NCI-H146 (cell line): ENCODE results near the gene CAMTA1.

ENCODE experiments used
- DNase-seq: peaks from one replicate; lab custom pipeline; 2025; lab: John Stamatoyannopoulos, UW

Gene CAMTA1

DNA sequence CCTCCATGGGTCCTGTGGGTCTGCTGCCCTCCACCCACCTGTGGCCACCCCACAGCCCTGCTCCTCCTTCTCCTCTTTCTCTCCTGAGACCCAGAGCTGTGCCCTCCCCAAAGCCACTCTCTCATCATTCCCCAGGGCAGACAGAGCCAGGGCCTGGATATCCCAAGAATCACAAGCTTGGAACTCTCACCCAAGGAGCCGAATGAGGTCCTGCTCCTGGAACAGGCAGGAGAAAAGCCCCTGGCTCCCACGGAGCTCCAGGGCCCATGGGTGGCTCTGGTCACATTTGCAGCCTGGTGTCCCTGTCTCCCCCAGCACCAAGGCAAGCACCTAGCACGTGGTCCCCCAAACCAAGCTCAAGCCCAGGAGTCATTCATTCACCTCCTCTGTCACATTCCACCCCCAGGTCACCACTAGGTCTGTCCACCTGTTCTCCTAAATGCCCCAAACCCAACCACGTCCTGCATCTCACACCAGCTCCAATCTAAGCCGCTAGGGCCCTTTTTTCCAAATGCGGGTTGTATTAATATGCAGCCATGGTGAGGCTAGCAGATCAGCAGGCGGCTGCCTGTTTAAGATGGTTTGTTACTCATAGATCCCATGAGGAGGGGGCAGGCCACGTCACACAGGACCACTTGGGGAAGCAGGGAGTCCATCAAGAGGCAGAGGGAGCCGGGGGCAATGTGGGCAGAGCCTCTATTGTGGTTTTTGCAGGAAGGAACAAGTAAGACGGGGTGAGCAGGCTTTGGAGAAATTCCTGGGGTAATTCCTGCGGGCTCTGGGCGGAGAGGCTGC lies 770.3 kb downstream of the CAMTA1 start:
- no peak for DNase-seq

DNA sequence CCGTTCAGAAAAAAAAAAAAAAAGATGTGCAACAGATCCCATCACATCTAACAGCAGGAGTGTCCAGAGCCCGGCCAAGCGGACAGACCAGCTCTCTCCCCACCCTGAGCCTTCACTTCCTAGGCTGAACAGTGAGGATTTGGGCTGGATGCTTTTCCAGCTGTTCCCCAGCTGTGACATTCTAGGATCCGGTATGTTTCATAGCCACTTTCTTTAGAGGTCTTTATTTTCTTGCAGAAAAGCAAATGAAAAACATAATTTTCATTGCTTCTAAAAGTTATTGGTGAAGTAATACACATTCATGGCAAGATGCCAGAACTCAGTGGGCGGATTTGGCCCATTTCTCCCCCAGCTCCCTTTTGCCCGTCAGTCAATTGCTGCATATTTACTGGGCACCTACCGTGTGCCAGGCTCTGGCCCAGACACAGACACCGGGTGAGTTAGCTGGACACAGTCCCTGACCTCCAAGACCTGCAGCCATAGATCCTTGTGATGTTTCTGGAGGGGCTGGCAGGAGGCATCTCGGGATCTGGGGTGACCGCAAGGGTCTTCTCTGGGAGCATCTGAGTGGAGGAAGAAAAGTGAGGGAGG lies 772.1 kb downstream of the CAMTA1 start:
- DNase-seq, result no peak

DNA sequence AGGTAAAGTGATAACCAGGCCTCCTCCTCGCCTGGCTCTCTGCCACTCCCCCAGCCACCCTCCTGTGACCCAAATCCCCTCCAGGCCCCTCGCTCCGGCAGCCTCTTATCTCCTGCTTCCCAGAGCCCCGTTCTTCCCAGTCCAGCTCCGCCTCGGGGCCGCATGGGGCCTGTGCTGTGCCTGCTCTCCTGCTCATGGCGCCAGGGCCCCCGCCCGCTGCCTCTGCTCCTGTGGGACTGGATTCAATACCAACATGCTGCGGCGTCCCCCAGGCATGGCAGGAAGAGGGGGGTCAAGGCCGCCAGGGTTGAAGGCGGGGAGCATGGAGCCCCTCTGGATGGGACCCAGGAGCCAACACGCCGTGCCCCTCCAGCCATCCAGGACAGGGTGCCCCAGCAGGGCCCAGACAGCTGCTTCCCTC lies 772.8 kb downstream of the CAMTA1 start:
- no peak for DNase-seq

DNA sequence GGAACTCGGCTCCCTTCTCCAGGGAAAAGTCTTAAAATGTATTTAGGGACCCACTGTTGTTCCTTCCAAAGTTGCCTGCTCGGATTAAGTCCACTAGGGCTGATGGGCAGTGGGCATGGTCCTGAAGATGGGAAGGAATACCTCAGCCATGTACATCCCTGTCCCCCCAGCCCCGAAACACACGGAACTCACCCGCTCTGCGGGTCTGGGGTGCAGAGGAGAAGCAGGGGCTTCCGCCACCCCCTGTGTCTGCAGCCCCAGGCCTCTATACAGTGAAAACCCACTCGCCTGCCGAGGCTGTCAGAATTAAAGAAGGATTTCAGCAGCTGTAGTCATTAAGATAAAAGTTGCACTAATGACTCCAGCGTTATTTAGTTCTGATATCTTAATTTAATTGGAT lies 773.2 kb downstream of the CAMTA1 start:
- DNase-seq, result no peak

DNA sequence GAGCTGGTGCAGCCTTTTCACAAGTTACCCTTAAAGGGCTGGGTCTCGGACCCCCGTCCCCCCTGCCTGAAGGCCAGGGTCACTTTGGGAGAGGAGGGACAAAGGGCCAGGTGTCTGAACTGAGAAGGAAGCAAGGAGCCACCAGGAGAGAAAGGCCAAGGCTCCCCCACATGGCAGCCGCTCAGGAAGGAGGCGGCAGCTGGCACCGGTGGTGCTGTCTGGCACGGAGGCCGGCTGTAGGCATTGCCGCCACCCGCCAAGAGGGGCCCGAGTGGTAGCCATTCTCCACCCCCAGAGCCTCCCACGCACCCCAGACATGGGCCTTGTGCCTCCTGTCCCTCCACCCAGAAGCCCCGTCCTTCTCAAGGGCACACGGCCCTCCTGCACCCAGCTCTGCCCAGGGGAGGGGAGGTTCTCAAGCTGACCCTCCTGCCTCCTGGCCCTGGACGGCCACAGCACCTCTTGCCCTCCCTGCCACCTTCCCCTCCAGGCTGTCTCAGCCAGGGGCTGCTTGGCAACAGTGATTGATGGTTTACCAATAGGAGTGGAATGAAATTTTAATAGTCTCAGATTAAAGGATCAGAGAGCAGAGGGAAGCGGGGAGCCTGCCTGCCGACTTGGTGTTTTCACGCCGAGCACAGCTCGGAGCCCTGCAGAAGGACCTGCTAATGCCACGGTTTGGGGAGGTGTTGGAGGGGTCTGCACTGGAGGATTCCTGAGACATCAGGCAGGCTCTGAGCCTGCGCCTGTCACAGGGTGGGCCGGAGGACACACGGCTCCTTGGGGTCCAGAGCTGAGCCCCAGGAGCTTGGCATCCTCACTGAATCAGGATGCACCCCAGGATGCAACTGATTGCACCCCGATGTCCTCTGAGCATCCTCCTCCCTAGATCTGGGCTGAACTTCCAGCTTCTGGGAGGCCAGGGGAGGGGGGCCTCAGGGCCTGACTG lies 773.9 kb downstream of the CAMTA1 start:
- no peak for DNase-seq

DNA sequence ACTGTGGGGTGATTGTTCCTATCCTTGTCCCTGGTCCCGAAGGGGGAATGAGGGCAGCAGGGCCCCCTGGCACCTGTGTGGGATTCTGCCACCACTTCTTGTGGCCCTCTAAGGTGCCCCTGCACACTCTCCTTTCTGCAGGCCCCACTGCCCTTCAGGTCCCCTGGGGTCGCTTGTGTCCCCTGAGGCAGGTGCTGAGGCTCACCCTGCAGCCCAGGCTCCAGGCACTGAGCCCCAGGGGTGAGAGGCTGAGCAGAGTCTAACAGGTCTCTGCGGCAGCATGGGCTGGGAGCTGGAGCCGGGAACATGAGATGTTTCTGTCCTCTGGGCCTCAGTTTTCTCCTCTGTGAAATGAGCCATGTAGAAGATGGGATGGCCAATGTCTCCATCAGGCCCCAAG lies 774.9 kb downstream of the CAMTA1 start:
- no peak for DNase-seq

DNA sequence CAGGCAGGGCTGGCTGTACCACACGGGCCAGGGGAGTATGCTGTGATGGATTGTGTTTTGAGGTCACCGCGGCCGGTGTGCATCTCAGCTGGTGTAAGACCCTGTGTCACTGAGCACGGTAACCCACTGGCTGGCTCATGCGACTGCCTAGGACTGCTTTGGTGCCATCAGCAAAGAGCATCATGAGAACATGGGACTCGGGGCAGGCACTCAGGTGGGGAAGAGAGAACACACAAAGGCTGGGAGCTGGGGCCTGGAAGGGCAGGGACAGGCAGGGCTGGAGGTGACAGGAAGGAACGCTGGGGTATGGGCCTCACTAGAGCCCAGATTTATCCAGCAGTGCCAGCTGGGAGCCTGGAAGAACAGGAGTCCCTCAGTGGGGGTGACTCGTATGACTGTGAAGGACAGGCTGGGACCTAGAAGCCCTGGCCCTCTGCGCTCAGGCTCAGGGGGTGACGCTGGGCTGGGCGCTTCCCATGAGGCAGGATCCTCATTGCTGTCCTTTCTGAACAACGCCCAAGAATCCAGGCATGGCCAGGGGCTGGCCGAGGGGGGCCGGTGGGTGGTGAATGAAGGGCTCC lies 775.4 kb downstream of the CAMTA1 start:
- DNase-seq, result no peak

DNA sequence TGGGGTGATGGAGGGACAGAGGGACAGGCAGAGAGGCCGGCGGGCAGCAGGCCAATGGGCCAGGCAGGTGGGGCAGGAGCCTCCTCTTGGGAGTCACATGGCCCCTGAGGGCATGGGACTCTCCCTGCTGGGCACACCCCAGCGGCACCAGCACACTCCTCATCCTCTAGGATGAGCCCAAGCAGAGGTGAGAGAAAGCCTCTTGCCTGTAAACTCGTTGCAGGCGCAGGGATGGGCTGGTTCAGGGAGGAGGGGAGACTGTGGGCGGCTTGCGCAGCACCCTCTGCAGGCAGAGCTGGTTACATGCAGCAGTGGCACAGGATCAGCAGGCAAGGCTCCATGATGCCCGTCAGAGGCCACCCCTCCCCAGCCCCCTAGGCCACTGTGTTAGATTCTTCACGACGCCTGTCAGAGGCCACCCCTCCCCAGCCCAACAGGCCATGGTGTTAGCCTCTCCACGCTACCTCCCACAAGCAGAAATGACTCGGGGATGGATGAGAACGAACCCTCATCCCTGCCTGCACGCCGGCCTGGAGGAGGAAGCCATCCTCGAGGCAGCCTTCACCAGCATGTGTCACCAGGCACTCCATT lies 776.2 kb downstream of the CAMTA1 start:
- DNase-seq, result peak; percentile 21

DNA sequence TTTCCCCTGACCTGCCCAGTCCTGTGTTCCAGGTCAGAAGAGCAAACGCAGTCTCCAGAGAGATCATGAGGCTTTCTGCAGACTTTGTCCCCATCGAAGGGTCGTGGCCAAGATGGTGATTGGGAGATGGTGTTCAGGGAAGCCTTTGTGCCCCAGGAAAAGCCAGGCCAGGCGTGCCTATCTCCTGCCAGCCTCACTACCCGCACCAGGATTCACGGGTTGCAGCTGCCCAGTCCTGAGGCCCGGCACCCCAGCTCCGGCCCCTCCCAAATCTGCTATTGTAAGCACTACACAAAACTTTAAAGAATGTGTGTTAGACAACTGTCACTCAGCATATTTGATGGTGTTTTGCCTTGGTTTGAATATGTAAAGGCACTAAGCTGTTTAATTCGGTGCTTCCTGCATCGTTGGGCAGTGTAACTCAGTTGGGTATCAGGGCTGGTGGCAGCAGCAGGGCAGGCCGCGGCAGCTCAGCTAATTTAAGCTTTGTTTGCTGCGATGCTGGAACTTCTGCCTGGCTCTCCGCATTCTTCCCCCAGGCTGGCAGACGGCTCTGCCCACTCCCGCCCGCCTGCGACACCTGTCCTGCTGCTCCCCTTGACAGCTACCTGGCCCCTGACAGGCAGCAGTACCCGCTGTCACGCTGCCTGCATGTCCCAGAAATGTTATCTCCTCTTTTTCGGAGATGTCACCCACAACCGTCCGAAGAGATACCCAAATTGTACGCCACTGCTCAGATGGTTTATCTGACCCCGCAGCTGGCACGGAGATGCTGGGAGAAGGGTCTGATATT lies 776.9 kb downstream of the CAMTA1 start:
- no peak for DNase-seq

DNA sequence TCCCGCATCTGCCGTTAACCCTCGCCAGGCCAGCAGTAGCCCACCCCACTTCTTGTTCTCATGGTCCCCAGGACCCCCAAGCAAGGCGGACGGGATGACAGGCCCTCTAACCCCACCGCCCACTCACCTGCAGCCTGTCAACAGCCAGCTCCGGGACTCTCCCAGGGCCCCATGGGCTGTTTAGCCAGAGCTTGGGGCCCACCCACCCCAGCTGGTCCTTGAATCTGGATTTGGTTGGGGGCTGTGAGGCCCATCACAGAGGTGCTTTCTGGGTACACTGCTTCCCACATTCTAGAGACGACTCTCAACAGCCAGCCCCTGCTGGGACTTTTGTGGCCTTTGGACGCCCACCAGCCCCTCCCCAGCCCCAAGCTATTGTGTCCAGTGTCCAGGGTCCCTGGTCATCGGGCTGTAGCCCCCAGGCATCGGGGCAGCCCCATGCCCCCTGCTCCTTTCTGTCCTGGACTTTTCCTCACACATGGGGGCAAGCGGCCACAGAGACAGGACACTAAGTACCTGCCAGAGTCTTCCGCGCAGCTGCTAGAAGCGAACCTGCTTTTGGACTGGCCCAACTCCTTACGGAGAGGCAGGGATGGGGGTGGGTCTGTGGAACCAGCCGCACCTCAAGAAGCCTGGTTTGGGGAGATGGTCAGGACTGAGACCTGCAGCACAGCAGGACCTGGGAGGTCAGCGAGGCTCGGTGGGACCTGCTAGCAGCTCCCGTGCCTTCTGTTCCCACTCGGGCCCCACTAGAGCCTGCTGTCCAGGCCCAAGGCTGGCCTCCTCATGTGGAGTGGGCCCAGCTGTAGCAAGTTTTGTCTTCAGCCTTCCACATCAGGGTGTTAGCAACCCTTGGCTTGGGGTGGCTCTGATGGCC lies 777.7 kb downstream of the CAMTA1 start:
- DNase-seq, result no peak

DNA sequence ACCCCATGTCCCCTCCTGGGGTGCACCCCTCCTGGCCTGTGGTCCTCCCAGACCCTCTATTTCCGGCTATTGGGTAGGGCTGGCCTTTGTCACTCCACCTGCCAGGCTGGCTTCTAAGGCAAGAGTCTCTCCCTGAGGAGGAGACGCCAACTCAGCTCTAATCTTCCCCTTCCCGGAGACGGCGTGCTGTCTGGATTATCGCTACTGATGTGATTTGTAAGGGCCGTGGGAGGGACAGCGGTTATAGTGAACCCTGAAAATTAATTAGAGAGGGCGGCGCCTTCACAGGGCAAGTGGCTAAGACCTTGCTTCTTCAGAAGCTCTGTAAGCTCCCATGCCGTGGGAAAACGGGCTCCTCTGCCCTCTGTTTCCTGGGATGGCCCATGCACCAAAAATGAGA lies 778.9 kb downstream of the CAMTA1 start:
- DNase-seq, result no peak

DNA sequence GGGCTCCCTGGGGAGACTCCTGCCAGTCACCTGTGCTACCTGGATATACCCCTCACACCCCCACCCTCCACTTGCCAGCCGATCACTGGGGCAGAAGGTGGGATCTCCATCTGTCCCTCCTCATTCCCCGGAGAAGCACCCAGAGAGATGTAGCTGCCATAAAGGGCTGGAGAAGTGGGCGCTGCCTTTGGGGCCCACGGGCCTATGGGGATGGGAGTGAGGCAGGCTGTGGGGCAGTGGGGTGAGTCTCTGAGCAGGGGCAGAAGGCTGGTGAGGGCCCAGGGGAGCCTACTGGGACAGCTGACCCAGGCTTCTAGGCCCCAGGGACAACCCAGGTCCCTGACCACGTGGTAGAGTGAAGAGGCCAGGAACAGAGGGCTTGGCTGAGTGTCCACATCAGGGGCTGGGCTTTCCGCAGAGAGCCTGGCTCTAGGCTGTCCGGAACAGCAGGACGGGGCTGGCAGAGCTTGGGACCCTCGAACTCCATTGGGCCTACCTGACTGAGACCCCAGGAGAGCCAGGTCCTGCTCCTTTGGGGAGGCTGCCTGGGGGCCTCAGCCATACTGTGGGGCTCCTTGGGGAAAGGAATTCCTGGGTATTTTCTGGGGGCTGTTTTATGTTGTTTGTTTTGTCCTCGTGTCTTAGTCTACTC lies 780.0 kb downstream of the CAMTA1 start:
- DNase-seq, result no peak

DNA sequence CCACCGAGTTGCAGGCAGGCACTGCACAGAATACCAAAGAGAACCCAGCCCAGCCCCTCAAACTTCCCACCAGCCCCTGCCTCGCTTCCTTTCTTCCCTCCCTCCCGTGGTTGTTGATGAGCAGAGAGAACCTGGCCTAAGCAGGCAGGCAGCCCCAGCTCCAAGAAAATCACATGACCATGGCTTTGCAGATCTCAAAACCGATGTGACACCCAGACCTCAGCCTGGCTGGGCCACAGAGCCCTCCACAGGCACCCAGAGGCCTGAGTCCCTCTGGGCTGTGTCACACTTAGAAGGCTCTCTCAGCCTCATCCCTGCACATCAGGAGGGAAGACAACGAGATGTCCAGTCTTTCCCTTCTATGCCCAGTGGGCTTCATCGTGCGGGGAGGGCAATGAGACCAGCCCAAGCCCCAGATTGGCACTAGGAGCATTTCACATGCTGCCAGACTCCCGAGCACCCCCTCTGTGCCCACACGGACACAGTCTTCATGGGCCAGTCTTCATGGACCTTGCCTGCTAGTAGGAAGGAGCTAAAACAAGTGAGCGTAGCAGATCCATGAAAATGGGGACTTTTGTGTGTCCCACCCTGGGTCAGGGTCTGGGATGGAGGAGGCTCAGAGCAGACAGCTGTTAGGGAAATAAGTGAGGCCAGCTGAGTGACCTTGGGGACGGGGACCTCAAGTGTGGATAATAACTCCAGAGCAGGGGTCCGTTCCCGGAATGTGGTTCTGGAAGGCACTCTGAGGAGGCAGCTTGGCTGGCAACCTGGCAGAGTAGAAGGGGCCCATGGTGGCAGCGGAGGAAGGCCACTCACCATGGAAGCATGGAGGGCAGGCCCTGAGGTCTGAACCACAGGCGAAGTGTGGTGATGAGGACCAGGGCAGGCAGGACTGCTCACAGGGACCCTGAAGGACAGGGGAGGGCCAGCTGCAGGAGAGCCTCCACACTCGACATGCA lies 781.4 kb downstream of the CAMTA1 start:
- no peak for DNase-seq

DNA sequence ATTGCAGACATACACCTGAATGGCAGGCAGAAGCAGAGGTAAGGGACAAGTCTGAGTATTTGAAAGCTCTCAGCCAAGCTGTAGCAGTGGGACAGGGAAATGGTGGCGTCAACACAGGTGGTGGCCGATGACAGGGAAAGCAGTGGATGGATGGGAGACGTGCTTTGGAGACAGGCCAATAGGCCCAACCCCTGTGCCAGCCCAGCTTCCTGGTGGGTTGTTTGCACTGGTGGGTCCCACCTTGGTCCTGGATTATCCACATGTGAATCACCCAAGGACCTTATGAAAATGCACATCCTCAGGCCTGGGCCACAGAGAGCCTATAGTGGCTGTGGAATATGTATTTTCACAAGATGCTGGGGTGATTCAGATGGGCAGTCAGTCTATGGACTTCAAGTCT lies 782.1 kb downstream of the CAMTA1 start:
- no peak for DNase-seq

DNA sequence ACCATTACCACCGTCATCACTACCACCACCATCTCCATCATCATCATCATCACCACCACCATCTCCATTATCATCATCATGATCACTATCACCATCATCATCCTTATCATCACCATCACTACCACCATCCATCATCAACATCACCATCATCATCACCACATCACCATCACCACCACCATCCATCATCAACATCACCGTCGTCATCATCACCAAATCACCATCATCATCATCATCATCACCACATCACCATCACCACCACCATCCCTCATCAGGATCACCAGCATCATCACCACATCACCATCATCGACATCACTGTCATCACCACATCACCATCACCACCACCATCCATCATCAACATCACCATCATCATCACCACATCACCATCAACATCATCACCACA lies 782.8 kb downstream of the CAMTA1 start:
- DNase-seq, result no peak

DNA sequence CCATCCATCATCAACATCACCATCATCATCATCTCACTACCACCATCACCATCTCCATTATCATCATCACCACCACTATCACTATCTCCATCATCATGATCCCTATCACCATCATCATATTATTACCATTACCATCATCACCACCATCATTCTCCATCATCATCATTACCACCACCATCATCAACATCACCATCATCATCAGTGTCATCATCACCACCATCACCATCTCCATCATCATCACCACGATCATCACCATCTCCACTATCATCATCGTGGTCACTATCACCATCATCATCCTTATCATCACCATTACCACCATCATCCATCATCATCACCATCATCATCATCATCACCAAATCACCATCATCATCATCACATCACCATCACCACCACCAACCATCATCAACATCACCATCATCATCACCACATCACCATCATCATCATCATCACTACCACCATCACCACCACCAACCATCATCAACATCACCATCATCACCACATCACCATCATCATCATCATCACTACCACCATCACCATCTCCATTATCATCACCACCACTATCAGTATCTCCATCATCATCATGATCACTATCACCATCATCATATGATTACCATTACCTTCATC lies 783.8 kb downstream of the CAMTA1 start:
- DNase-seq, result no peak

DNA sequence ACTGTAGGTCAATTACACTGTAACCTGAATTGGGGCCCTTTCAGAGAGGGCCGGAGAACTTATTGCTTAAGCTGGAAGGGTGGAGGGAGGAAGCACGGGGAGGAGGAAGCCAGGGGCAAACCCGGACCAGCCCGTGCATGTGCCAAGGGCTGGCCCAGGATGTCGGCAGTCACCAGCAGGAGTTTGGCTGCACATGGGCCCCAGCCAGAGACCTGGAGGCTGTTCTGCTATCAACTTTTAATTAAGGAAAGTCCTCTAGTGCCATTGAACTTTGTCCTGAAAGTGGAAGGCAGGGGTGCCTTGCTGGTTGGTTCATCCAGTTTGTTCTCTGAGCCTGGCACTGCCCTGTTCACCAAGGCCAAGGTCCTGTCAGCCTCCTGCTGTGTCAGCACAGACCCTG lies 785.1 kb downstream of the CAMTA1 start:
- DNase-seq, result no peak

DNA sequence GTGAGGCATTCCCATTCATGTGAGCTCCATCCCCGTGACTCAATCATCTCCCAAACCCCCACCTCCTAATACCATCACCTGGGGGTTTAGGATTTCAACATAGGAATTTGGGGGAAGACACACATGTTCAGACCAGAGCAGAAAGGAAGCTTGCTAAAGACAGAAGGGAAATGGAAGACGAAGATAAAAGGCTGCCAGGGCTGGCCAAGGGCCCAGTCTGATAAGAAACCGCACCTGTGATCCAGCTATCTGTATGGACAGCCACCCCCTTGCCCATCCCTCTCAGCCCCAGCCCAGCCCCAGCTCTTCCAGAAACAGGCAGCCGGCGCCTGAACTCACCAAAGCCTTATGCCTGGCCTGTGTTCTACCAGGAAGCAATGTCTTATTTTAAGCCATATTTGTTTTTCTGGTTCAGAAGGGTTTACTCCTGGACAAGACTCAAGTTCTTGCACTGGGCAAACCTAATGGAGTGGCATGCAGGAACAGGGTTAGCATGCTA lies 787.4 kb downstream of the CAMTA1 start:
- DNase-seq, result no peak
